22Rv1 (cell line): ENCODE results near the gene ZNF610.

Experiments
- H3K27ac ChIP-seq: fragments of 450-650 bp; 2 replicates; pipeline ENCODE4 v1.5.1; 2017
- CTCF ChIP-seq: fragments of 450-650 bp; IDR thresholded peaks from 2 replicates; pipeline ENCODE4 v1.5.1; 2017; ENCODE audit warnings: mild to moderate bottlenecking
- ZFX ChIP-seq: fragments of 450-650 bp; IDR thresholded peaks from 2 replicates; pipeline ENCODE4 v1.6.1; 2017; ENCODE audit warnings: antibody characterized with exemption, borderline replicate concordance

The ZNF610 gene

GRCh38 chr19:52410276-52410675 is 74.2 kb downstream of the ZNF610 start:
- no peak overlapping the region for H3K27ac ChIP-seq
- no peak for TF ChIP-seq ZFX
- TF ChIP-seq CTCF: no peak

GRCh38 chr19:52415711-52416110 is 79.7 kb downstream of the ZNF610 start:
- TF ChIP-seq CTCF (no peak), ZFX (no peak)
- no peak overlapping the region for H3K27ac ChIP-seq
